Measurements from ENCODE around the gene MBP. TPM values are rescaled to one million over a fixed set of nuclear protein-coding genes. Genes with fewer than 3 reads are reported as not detected.

Gene MBP
- total and polyA plus RNA-seq, 2 of the 4 experiments (the other 2 are of a cell fraction): 0.72 to 0.90 TPM

DNA sequence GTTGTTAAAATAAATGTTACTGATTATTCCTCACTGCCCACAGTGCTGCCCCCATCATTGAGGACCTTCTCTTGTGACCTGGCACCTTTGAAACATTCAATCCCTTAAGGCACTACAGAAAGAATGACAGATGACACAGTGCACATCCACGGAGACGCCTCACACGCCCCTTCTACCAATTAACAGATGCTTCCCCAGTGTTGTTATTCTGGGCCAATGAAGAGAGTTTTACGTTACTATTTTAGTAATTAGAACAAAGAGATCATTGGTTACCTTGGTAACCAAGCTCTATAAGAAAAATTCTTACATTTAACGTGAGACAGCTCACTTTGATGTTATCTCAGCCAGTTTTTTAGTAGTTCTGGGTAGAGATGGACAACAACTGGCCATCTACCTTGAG, 158.2 kb downstream of the MBP start:
- POLR2A ChIA-PET (ENCODE audit: unreplicated experiment): no interaction called here
- H3K9me1 ChIP-seq (ENCODE audit: insufficient read depth, low read length): no peaks in the 10 kb centered on the region; the same call in 1 of the 2 replicates
- H3K4ac ChIP-seq (ENCODE audit: low read depth, low read length): no peak overlapping the region
- H3K14ac ChIP-seq (replicated peaks; ENCODE audit: low read depth, low read length): no peak overlapping the region
- dilution Hi-C loops (cut with HindIII; ENCODE audit: low sequenced_read_pairs, unreplicated experiment) (no loop called here), intact Hi-C loops (cut with micrococcal nuclease) (no loop called here), in situ Hi-C loops (cut with MboI; ENCODE audit: low sequenced_read_pairs) (no loop called here)
- no peak overlapping the region for H3K4me3 ChIP-seq (ENCODE audit: insufficient read depth, low read depth, low read length)
- H4K5ac ChIP-seq (ENCODE audit: low read depth, low read length): no peak overlapping the region
- H3K4me1 ChIP-seq (ENCODE audit: control insufficient read depth, insufficient read depth, low read length): no peaks in the 10 kb centered on the region
- CTCF ChIA-PET: no interaction called here
- no peak overlapping the region for H3K4me2 ChIP-seq (ENCODE audit: low read depth, low read length)
- no peaks in the 10 kb centered on the region for H3K79me1 ChIP-seq (ENCODE audit: low read depth in 1 of 2, low read length in 2 of 2)
- H2BK15ac ChIP-seq (ENCODE audit: low read depth, low read length): no peak overlapping the region
- ATAC-seq (ENCODE audit: low read depth) (no peak), DNase-seq (no peak)
- no peak overlapping the region for H2BK120ac ChIP-seq (ENCODE audit: low read depth, low read length)
- no TSS peak for BruUV-seq (replicated peaks)
- H4K8ac ChIP-seq (ENCODE audit: low read depth in 2 of 2, low read length in 2 of 2): no peak overlapping the region
- no peak overlapping the region for H3K9ac ChIP-seq (ENCODE audit: low read depth, low read length)
- H4K91ac ChIP-seq (ENCODE audit: insufficient read depth, low read depth, low read length): no peak overlapping the region
- H3K27ac ChIP-seq (ENCODE audit: insufficient read depth, low read length): no peak overlapping the region
- H3K18ac ChIP-seq (ENCODE audit: low read depth, low read length): no peak overlapping the region
- no peaks in the 10 kb centered on the region for H3K27me3 ChIP-seq (ENCODE audit: control insufficient read depth, insufficient read depth, low read length)
- no peak overlapping the region for H2BK20ac ChIP-seq (ENCODE audit: low read depth, low read length)
- H4K20me1 ChIP-seq (ENCODE audit: insufficient read depth, low read length): no peaks in the 10 kb centered on the region
- H2BK5ac ChIP-seq (ENCODE audit: low read depth, low read length, poor library complexity, severe bottlenecking): no peak overlapping the region
- H3K23ac ChIP-seq (ENCODE audit: low read depth, low read length): no peak overlapping the region
- H2AFZ ChIP-seq (replicated peaks; ENCODE audit: low read length, poor library complexity): no peak overlapping the region
- H3K36me3 ChIP-seq (ENCODE audit: control insufficient read depth, insufficient read depth, low read length): no peaks in the 10 kb centered on the region; the same call in 1 of the 2 replicates
- no peak overlapping the region for H2AK5ac ChIP-seq (ENCODE audit: low read depth, low read length)
- H2AK9ac ChIP-seq (replicated peaks; ENCODE audit: low read depth, low read length, poor library complexity): no peak overlapping the region
- TF ChIP-seq FOS (IDR thresholded peaks at IDR 0.05; ENCODE audit: low read depth, low read length): no peak
- TF ChIP-seq RCOR1 (IDR thresholded peaks at IDR 0.05; ENCODE audit: insufficient replicate concordance, low read length): no peak
- TF ChIP-seq, protein P1, sequence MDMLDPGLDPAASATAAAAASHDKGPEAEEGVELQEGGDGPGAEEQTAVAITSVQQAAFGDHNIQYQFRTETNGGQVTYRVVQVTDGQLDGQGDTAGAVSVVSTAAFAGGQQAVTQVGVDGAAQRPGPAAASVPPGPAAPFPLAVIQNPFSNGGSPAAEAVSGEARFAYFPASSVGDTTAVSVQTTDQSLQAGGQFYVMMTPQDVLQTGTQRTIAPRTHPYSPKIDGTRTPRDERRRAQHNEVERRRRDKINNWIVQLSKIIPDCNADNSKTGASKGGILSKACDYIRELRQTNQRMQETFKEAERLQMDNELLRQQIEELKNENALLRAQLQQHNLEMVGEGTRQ (IDR thresholded peaks at IDR 0.05; ENCODE audit: low read depth, low read length): no peak
- no peak for TF ChIP-seq MXI1 (IDR thresholded peaks at IDR 0.05; ENCODE audit: borderline replicate concordance, low read depth, low read length)
- TF ChIP-seq RFX5 (IDR thresholded peaks at IDR 0.05; ENCODE audit: low read depth, low read length): no peak
- TF ChIP-seq NFE2L2 (IDR thresholded peaks at IDR 0.05; ENCODE audit: low read depth, low read length): no peak
- TF ChIP-seq, protein P2, sequence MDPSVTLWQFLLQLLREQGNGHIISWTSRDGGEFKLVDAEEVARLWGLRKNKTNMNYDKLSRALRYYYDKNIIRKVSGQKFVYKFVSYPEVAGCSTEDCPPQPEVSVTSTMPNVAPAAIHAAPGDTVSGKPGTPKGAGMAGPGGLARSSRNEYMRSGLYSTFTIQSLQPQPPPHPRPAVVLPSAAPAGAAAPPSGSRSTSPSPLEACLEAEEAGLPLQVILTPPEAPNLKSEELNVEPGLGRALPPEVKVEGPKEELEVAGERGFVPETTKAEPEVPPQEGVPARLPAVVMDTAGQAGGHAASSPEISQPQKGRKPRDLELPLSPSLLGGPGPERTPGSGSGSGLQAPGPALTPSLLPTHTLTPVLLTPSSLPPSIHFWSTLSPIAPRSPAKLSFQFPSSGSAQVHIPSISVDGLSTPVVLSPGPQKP (IDR thresholded peaks at IDR 0.05; ENCODE audit: borderline replicate concordance, low read depth, low read length): no peak
- TF ChIP-seq CEBPB (IDR thresholded peaks at IDR 0.05; ENCODE audit: low read depth, low read length): no peak
- no peak for TF ChIP-seq CTCF (conservative IDR thresholded peaks at IDR 0.05; ENCODE audit: low read depth, low read length)
- no peak for TF ChIP-seq POLR2A (IDR thresholded peaks at IDR 0.05; ENCODE audit: low read depth, low read length)
- TF ChIP-seq MAFK (IDR thresholded peaks at IDR 0.05; ENCODE audit: low read depth, low read length): no peak
- no peak for TF ChIP-seq BHLHE40 (IDR thresholded peaks at IDR 0.05; ENCODE audit: low read depth, low read length)
- no peak for TF ChIP-seq CHD1 (IDR thresholded peaks at IDR 0.05; ENCODE audit: low read depth, low read length)
- TF ChIP-seq SMC3 (IDR thresholded peaks at IDR 0.05; ENCODE audit: low read depth, low read length): no peak
- no peak for TF ChIP-seq RAD21 (IDR thresholded peaks at IDR 0.05; ENCODE audit: low read length)
- no peak for TF ChIP-seq MAZ (IDR thresholded peaks at IDR 0.05; ENCODE audit: borderline replicate concordance, low read depth, low read length)
- no CpG with 5 or more reads among the region's 5 CpGs for WGBS, 2 experiments (ENCODE audit: extremely low coverage in 2 of 2, insufficient read length in 1 of 2)
- H3K9me3 ChIP-seq (ENCODE audit: control insufficient read depth, insufficient read depth, low read length): no peaks in the 10 kb centered on the region
- no peak overlapping the region for H3K56ac ChIP-seq (ENCODE audit: extremely low read depth, insufficient read depth, low read length)

All from IMR-90 (cell line).